ENCODE measurements around the gene NIPSNAP2.

GRCh38 chr7:55946545-55946944 lies 17.8 kb upstream of the NIPSNAP2 start:
- no peak for TF ChIP-seq CTCF (conservative IDR thresholded peaks at IDR 0.05; ENCODE audit: low read depth, low read length)
- no peak for TF ChIP-seq EZH2 (IDR thresholded peaks at IDR 0.05; ENCODE audit: borderline replicate concordance, low read depth, low read length, poor library complexity, severe bottlenecking)

Data from A673 (cell line).